ENCODE data around the gene LPP.

The LPP gene

GRCh38 chr3:188199386-188199785 is 45.4 kb downstream of the LPP start:
- DNase-seq: no peak

- no peak for DNase-seq
Observed at GRCh38 chr3:188200481-188200880, 46.5 kb downstream of the LPP start.

- no peak for DNase-seq
Observed at GRCh38 chr3:188202358-188203138, 48.6 kb downstream of the LPP start.

DNA sequence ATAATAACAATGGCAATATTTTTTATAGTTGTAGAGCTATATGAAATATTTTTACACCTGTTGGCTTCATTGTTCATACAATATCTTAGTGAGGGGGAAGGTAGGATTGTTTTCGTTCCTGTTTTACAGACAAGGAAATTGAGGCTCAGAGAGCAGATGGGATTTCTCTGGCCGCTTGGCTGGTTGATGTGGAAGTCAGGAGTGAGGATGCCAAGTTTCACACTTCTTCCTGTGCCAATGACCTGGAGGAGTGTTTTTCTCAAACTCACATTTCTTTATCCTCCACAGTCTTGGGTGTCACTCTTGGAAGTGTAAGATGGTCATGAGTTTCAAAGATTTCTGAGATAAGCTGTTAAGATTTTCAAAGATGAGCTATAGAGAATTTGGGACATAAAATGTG is 50.6 kb downstream of the LPP start:
- no peak for DNase-seq

DNA sequence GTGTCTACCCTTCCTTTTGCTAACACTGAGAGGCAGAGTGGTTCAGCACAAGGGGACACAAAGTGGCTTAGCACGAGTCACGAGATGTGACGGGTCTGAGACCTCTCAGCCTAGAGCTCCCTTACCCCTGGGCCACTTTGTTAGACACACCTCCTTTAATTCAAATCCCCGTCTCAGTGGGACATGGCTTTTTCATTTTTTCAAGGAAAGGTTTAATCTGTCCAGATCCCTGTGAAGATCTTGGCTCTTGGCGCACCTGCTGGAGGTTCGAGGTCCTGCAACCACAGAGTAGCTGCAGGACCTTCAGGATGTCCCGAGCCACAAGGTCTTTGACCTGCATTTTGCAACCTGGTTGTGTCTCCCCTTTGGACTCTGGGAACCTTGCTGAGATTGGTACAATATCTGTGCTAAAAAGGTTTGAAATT is 52.0 kb downstream of the LPP start:
- DNase-seq: no peak

DNA sequence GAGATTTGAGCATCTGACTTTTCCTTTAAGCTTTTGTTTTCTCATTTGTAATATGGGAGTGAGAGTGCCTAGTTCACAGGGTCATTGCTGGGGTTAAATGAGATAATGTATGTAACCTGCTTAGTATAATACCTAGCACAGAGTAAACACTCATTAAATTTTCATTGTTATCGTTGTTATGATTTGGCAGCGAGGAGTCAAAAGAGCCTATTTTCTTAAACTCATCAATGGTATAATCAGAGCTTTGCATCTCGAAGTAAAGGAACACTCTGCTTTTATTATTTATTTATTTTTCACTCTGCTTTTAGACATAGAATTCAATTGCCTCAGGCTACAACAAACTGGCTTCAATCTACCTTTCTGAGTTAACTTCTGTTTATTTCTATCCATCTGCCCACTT is 52.8 kb downstream of the LPP start:
- DNase-seq: no peak

- no peak for DNase-seq
Observed at GRCh38 chr3:188207941-188208515, 54.1 kb downstream of the LPP start.

DNA sequence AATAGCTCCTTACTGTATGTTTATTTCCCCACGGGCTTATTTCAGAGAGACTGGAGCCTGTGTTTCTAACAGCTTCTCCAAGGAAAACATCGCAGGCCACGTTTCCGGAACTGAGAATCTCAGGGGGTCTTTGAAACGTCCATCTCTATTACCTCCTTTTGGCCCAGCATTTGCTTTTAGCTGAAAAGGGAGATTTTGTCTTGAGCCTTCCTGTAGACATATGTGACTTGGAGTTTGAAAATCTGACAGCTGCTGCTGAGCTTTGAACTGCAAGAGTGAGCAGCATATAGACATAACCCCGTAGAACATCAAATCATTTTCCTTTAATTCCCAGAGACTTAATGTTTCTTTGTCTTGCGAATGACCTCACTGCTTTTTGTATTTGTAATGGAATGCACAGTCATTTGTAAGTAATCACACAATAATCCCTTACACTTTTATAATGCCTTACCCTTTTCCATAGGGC is 54.6 kb downstream of the LPP start:
- DNase-seq: no peak

DNA sequence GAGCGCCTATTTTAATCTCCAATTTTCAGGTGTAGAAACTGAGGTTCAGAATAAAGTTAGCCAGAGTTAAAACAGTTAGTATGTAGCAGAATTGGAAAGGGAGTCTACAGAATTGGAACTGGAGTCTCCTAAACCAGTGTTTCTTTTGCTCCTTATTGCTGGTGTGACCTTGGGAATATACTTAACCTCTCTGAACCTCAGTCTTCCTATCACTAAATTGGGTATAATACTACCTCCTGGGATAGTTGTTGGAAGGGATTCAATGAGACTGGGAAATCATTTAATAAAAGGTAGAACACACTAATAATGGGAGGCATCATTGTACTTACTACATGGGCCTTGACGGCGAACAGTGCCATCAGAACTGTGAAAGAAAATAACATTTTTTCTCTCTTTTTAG is 55.1 kb downstream of the LPP start:
- no peak for DNase-seq

DNA sequence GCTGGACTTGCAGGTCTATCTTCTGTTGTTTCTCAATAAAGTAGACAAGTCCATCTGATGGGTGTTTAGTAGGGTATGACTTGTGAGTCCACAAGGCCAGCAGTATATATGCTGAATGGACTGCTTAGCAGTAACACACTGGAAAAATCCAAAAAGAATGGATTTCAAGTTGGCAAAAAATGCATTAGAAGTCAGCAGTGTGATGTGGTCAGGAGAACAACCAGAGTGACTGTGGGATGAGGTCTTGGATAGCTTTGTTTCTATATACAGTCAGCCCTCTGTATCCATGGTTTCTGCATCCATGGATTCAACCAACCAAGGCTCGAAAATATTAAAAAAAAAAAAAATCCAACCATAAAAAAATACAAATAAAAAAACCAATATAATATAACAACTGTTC is 55.8 kb downstream of the LPP start:
- DNase-seq: no peak

GRCh38 chr3:188211476-188211875 is 57.5 kb downstream of the LPP start:
- DNase-seq: no peak

GRCh38 chr3:188212308-188212969 is 58.5 kb downstream of the LPP start:
- DNase-seq: no peak

DNA sequence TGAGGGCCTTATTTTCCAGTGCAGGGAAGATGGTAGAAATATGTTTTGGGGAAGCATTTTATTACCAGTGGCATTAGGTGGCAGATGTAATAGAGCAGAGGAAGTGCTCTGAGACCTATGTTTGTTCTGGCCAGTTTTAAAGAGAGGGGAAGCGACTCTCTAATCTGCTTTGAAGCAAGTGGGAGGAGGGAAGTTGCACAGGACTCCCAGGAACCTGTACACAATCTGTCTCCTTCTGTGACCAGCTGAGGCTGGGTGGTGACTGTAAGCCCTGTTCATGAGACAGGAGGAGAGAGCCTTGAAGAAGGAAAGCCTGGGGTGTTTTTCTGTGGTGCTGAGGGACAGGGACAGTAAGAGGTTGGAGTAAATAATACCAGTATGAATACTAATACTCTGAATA is 60.5 kb downstream of the LPP start:
- no peak for DNase-seq

DNA sequence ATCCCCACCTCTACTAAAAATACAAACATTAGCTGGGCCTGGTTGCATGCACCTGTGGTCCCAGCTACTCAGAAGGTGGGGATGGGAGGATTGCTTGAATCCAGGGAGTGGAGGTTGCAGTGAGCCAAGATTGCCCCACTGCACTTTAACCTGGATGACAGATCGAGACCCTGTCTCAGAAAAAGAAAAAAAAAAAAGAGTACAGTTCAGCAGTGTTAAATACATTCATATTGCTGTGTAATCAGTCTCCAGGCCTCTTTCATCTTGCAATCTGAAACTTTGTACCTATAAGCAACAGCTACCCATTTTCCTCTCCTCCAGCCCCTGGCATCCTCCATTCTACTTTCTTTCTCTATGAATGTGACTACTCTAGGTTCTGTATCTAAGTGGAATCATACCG is 61.2 kb downstream of the LPP start:
- DNase-seq: no peak

DNA sequence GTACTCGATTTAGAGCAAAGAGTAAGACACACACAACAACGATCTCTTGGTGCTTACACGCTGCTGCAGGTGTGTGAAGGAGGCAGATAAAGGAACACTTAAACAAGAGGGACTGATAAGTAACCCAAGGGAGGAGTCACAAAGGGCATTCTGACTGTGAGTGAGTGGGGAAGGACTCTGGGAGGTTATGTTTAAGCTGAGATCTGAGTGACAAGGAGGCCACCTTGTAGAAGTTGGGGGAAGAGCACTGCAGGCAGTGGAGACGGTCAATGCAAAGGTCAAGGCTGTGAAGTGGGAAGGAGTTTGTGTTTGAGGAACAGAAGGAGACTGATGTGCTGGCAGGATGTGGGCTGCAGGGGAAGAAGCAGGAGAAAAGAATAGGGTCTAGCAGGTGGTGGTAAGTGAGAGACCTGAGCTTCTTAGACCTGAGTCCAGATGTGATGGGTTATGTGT is 63.1 kb downstream of the LPP start:
- no peak for DNase-seq

DNA sequence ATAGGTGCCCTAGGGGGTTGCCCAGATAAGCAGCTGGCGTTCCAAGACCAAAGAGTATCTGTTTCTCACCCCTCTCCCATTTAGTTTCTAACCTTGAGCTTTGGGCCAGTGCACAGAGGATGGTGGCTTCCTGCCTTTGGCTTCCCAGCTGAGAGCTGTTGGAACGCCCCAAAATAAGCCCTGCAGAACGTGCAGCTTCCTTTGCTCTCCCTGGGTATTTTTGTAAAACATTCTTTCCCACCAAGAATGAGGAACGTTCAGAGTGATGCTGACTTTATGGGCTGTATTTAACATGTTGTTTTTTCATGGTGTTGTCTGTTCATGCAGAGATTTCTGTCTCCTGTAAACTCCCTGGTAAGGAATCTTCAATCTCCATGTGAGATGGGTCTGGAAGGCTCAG is 63.8 kb downstream of the LPP start:
- no peak for DNase-seq

DNA sequence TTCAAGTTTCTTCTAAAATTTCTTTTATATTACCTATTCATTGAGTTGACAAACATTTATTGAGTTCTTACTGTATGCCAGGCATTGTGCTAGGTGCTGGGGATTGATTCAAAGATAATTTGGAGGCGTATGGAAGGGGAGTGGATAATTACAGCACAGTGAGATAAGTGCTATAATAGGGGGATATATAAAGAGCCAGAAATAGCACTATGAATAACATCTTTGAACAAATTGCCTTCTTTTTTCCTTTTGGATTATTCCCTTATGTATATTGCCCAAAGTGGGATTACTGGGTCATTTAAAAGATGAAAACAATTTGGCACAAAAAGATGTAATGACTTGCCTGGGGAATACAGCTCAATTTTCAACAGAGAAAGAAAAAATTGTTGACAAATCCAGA is 64.6 kb downstream of the LPP start:
- no peak for DNase-seq

- DNase-seq: no peak
Observed at GRCh38 chr3:188219147-188219546, 65.2 kb downstream of the LPP start.

DNA sequence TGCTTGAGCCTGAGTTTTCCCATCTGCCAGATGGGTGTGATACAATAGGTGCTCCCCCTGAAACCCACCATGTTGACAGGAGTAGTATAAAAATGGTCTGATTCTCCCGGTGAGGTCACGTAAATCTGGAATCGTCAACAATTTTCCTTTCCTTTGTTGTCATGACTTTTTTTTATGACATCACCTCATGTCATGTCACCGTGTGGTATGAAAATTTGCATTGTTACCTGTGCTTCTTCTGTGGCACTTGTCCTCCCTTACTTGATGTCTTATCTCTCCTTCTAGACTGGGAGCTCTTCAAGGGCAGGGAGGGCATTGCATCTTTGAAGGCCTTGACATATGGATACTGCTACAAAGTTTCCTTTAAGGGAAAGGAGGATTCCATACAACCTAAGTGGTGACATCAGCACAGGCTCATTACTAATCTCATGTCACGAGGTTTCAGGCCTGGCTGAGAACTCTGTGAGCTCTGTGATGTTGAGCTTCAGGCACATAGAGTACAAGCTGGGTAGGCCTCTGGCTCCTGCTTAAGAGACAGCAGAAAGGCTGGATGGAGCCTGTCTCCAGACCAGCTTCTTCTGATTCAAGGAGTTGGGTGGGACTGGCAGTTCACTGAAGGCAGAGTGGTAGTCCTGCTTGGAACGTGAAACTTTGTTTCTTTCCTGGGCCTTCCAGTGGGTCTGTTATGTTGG is 66.3 kb downstream of the LPP start:
- no peak for DNase-seq

GRCh38 chr3:188220988-188221818 is 67.2 kb downstream of the LPP start:
- DNase-seq: no peak

DNA sequence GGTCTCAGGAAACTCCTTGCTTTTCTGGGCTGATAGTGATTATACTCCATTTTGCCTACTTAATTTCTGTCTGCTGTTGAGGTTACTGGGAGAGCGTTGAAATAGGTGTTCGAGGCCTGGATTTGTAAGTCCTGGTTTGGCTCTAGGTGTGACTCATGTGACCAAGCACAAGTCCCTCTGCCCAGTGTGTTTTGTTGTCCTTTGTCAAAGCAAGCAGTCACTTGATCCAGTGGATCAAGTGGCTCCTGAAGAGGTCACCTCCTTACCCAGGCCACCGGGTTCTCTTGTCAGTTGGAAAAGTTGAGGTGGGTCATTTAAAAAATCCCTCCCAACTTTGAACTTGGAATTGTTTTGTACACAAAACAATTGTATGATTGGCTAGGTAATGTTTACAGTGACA is 70.0 kb downstream of the LPP start:
- DNase-seq: no peak

GRCh38 chr3:188227442-188227841 is 73.5 kb downstream of the LPP start:
- no peak for DNase-seq

- DNase-seq: no peak
Observed at GRCh38 chr3:188229177-188229576, 75.2 kb downstream of the LPP start.

Data from NCI-H1092 (cell line).